Duodenal mucosa (tissue), 2 donors: Measurements from ENCODE around the gene CSNK1G2.

Source experiments
- H3K27ac ChIP-seq: one replicate; pipeline ENCODE4 v1.7.0; 2013; ENCODE audit warnings: low read depth, low read length
- H3K27me3 ChIP-seq, 2 donors: one replicate each; pipeline ENCODE4 v1.7.0; 2013; ENCODE audit warnings: low read length in 2 of 2, control low read depth in 1 of 2; ENCODE audit not compliant: insufficient read depth in 2 of 2, control insufficient read depth in 1 of 2
- H3K36me3 ChIP-seq, 2 donors: one replicate each; pipeline ENCODE4 v1.7.0; 2013; ENCODE audit warnings: low read length in 2 of 2, control low read depth in 1 of 2; ENCODE audit not compliant: insufficient read depth in 2 of 2, control insufficient read depth in 1 of 2
- H3K4me1 ChIP-seq, 2 donors: one replicate each; pipeline ENCODE4 v1.7.0; 2013; ENCODE audit warnings: low read length in 2 of 2, control low read depth in 1 of 2; ENCODE audit not compliant: insufficient read depth in 2 of 2, control insufficient read depth in 1 of 2
- H3K4me3 ChIP-seq, 2 donors: one replicate each; pipeline ENCODE4 v1.7.0; 2013; ENCODE audit warnings: low read length in 2 of 2, low read depth in 1 of 2
- H3K9ac ChIP-seq, 2 donors: one replicate each; pipeline ENCODE4 v1.7.0; 2013; ENCODE audit warnings: low read length in 2 of 2, low read depth in 1 of 2
- H3K9me3 ChIP-seq, 2 donors: one replicate each; pipeline ENCODE4 v1.7.0; 2013; ENCODE audit warnings: low read length in 2 of 2, control low read depth in 1 of 2; ENCODE audit not compliant: control insufficient read depth in 1 of 2

Gene CSNK1G2

DNA sequence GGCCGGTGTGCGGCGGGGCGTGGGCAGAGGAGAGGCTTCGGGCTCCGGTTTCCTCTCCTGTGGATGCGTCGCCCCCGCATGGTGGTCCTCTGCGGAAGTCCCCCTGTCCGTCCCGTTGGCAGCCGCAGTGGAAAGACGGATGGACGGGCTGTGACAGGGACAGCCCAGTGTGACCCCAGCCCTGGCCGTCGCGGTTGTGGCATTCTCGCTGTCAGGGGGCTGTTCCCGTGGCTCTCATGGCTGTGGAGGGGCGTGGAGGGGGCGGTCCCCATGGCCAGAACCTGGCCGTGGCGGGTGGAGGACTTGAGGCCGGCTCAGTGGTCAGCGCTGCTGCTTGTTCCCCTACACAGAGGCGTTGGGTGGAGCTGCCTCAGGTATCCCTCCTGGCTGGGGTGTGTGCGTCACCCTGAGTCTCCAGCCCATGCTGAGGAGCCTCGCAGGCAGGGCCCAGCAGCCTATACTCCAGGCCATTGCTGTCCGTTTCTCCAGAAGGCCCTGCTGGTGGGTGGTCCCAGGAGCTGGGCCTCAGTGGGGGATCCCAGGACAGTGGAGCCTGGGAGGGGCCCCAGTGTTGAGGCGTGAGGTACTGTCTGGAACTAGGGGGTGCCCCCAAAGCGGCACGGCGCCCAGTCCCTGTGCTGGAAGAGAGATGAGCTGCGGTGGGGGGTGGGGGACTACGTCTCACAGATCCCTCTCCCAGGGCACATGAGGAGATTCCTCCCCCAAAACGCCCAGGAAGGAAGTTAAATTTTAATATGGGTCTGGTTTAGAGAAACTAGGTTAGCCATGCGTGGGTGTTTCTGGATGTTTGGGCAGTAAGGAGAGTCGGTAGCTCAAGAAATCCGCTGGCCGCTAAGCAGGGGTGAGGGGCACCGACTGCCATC is 20.3 kb downstream of the CSNK1G2 start:
- H3K27ac ChIP-seq: no peak overlapping the region
- H3K27me3 ChIP-seq: no peaks in the 10 kb centered on the region
- peaks cover 0 to 10% of the 10 kb centered on the region in 2 donors for H3K36me3 ChIP-seq
- no peak overlapping the region for H3K9ac ChIP-seq
- no peaks in the 10 kb centered on the region for H3K9me3 ChIP-seq
- H3K4me1 ChIP-seq: no peaks in the 10 kb centered on the region
- no peak overlapping the region for H3K4me3 ChIP-seq

DNA sequence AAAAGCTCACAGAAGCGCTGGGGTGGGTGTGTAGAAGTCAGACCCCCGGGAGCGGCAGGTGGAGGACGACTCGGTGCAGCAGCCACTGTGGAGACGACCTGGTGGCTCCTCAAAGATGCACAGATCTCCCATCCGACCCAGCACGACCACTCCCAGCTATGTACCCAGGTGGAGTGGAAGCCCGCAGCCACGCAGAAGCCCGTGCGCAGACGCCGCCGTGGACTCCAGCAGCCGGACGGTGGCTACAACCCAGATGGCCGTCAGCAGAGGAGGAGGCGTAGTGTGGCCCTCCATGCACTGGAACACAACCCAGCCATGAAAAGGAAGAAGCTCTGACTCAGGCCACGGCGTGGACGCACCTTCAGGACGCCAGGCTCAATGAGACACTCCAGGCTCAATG is 21.7 kb downstream of the CSNK1G2 start:
- H3K9me3 ChIP-seq: no peaks in the 10 kb centered on the region
- H3K4me3 ChIP-seq: no peak overlapping the region
- H3K27me3 ChIP-seq: no peaks in the 10 kb centered on the region
- H3K27ac ChIP-seq: no peak overlapping the region
- H3K4me1 ChIP-seq: no peaks in the 10 kb centered on the region
- H3K36me3 ChIP-seq: peaks cover 0 to 9% of the 10 kb centered on the region in 2 donors
- no peak overlapping the region for H3K9ac ChIP-seq

DNA sequence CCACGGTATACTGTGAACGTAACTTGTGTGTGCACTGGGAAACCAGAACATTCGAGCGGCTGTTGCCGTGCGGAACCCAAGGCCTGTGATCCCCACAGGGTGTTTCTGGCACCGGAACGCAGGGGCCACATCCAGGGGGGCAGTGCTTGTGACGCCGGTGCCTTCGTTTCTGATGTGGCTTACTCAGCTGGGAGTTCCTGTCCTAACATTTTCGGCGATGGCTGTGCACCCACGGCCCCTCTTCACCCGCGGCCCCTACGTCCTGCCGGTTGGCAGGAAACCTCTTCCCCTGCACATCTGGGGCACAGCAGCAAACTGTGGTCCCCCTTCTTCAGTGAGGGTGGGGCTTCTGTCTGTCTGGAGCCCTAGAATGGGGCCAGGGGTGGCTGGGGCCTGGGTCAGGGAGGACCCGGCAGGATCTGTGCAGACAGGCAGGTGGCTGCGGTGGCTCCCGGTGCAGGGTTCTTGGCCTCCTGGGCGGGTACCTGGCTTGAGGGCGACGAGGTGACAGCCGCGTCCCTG is 26.2 kb downstream of the CSNK1G2 start:
- no peak overlapping the region for H3K4me3 ChIP-seq
- H3K27ac ChIP-seq: no peak overlapping the region
- no peak overlapping the region for H3K9ac ChIP-seq
- no peaks in the 10 kb centered on the region for H3K27me3 ChIP-seq
- H3K36me3 ChIP-seq: peaks cover 0 to 32% of the 10 kb centered on the region in 2 donors
- no peaks in the 10 kb centered on the region for H3K4me1 ChIP-seq
- H3K9me3 ChIP-seq: no peaks in the 10 kb centered on the region

DNA sequence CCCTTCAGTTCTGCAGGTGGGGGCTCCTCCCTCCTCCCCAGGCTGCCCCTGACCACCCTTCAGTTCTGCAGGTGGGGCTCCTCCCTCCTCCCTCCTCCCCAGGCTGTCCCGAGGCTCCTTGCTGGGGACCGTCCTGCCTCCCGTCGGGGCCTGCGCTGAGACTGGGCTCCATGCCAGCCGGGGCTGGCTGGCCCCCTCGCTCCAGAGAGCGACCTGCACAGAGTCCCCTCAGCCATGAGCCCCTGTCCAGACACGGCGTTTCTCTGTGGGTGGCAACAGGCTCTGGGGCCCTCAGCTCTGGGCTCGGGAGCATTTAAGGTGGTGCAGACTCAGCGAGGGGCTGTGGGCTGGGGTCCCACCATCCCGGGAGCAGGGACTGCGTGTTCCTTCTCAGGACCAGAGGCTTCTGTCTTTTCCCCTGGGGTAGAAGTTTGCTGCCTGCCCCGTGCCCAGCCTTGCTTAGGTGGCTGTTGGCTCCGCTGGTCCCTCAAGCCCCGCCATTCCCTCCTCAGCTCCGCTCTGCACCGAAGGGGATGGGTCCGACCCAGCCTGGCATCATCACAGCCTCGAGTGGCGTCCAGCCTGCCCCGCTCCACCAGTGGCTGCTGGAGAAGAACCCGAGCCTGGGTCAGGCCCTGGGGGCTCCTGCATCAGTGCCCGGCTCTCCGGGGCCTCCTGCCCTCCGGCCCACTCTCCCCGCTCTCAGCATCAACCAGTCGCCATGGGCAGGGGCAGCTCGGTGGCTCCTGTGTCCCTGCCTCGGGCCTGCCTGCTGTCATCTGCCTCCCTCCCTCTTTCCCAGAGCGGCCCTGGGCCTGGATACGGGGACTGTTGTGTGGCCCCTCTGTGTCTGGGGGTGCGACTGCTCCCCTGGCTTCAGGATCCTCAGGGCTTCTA is 27.6 kb downstream of the CSNK1G2 start:
- no peak overlapping the region for H3K4me3 ChIP-seq
- no peaks in the 10 kb centered on the region for H3K27me3 ChIP-seq
- H3K27ac ChIP-seq: no peak overlapping the region
- no peak overlapping the region for H3K9ac ChIP-seq
- no peaks in the 10 kb centered on the region for H3K4me1 ChIP-seq
- no peaks in the 10 kb centered on the region for H3K9me3 ChIP-seq
- H3K36me3 ChIP-seq: peaks cover 0 to 26% of the 10 kb centered on the region in 2 donors

DNA sequence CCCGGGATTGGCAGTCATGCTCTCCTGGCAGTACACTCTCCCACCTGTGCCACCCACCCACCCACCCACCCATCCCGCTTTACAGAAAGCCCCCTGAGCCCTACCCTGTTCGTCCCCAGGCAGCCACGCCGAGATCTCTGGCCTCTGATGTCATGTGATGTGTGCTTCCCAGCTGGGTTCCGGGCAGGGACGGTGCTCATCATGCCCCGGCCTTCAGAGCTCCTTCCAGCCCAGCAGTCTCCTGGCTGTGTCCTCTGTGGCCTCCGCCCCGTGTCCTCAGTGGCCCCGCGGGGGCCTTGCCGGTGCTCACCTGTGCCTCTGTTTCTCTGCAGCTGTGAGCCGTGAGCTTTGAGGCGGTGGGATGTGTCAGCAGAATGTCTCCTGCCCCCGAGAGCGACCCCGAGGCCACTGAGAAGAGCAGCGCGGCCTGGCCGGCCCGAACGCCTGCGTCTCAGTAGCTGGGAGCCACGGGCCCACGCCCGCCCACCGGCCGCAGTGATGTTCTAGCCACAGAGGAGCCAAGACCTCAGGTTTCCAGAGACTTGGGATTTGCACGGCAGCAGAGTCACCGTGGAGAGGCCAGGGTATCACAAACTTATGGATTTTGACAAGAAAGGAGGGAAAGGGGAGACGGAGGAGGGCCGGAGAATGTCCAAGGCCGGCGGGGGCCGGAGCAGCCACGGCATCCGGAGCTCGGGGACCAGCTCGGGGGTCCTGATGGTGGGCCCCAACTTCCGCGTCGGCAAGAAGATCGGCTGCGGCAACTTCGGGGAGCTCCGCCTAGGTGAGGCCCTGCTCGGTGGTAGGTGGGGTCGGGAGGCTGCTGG is 28.4 kb downstream of the CSNK1G2 start:
- no peaks in the 10 kb centered on the region for H3K9me3 ChIP-seq
- H3K4me3 ChIP-seq: no peak overlapping the region
- no peaks in the 10 kb centered on the region for H3K4me1 ChIP-seq
- H3K9ac ChIP-seq: no peak overlapping the region
- no peak overlapping the region for H3K27ac ChIP-seq
- no peaks in the 10 kb centered on the region for H3K27me3 ChIP-seq
- peaks cover 0 to 29% of the 10 kb centered on the region in 2 donors for H3K36me3 ChIP-seq

DNA sequence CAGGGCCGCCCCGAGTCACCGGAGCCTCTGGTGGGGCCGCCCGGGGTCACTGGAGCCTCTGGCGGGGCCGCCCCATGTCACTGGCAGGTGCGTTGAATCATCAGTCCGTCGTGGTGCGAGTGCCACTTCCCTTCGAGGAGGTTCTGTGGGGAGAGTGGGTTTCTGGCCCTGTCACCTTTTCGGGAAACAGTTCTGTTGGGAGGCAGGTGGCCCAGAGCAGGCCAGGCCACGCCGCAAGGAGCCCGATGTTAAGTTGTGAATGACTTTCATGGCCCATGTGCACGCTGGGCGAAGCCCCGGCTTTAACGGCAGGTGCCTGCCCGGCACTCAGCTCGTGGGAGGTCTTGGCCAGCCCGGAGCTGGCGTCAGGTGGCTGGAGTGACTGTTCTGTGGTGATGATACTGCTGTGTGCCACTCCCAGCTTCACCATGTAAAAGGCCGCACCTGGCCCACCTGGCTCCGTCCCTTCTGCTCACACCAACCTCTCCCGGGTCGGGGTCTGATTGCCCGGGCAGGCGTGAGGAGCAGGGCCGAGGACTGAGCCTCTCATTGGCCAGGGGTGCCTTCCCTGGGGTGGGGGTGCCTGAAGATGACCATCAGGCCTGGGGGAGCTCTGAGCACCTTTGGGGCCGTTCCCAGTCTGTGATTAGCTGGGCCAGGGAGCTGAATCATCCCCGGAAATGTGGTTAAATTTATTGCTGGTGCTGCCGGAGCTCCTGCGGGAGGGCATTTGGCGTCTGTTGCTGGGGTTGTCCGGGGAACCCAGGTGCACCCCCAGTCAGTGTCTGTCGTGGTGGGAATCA is 29.2 kb downstream of the CSNK1G2 start:
- Histone ChIP-seq H3K27ac (no peak overlapping the region), H3K4me1 (no peaks in the 10 kb centered on the region), H3K9ac (no peak overlapping the region), H3K9me3 (no peaks in the 10 kb centered on the region), H3K4me3 (no peak overlapping the region), H3K36me3 (peaks cover 0 to 37% of the 10 kb centered on the region in 2 donors), H3K27me3 (no peaks in the 10 kb centered on the region)

DNA sequence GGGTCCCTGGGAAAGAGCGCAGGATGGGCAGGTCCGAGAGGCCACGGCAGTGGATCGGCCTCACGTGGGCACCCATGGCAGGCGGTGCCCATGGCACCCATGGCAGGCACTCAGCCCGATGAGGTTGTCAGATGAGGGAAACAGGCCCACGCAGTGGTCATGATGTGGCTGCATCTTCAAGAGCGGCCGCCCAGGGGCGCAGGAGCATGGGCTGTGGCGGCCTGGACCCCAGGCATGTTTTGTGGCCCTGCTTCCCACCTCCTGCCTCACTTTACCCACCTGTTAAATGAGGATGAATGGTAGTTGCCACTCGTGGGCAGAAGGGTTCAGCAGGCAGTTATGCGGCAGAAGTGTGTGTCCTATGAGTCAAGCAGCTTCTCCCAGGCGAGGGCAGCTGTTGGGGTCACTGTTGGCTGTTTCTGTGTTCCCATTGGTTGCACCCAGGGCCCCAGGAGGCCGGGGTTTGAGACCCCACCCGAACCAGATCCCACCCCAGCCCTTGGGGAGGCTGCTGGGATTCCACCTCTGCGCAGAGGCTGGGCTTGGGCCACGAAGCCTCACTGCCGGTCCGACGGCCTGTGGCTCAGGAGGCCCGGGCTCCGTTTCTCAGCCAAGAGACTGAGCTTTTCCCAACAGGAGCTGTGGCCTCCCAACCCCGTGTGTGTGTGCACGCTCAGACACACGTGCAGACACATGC is 30.0 kb downstream of the CSNK1G2 start:
- Histone ChIP-seq H3K36me3 (peaks cover 0 to 41% of the 10 kb centered on the region in 2 donors), H3K4me1 (no peaks in the 10 kb centered on the region), H3K4me3 (no peak overlapping the region), H3K27me3 (no peaks in the 10 kb centered on the region), H3K9ac (no peak overlapping the region), H3K27ac (no peak overlapping the region), H3K9me3 (no peaks in the 10 kb centered on the region)

DNA sequence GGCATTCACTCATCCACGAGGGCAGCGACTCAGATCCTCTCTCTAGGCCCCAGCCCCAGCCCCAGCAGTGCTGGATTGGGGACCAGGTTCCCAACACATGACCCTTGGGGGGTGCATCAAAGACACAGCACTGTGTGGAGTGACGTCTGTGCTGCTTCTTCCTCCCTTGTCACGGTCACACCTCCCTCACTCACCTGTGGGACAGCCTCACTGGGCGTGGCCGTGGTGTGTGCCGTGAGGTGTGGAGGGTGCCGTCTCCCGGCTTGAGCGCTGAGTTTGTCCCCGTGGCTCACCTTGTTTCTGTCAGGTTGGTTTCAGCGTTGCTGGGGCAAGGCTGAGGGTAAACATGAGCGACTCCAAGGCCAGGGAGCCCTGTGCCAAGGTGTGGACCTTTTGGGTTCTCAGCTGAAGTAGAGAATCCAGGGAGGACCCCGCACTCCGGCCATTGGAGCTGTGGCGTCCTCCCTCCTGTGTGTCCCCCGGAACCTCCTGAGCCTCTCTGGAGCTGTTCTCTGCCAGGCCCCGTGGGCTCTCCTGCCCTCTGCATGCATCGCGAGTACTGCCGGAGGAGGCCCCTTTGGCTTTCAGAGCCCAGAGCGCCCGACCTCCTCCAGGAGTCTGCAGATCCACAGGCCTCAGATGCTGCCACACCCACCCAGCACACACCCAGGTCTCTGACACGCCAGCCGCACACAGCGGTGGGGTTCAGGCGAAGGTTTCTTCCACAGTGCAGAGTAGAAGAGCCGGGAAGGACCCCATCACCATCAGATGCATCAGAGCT is 33.6 kb downstream of the CSNK1G2 start:
- no peak overlapping the region for H3K27ac ChIP-seq
- peaks cover 0 to 38% of the 10 kb centered on the region in 2 donors for H3K36me3 ChIP-seq
- no peak overlapping the region for H3K9ac ChIP-seq

More for the DNA sequence above, 33.6 kb downstream of the CSNK1G2 start:
- Histone ChIP-seq H3K4me1 (no peaks in the 10 kb centered on the region), H3K27me3 (no peaks in the 10 kb centered on the region), H3K4me3 (no peak overlapping the region), H3K9me3 (no peaks in the 10 kb centered on the region)
